HG03108 (cell line): ENCODE results near the gene DNAAF1.
"Not testable (repeated sequence)": the region's sequence is repeated elsewhere in the genome, so short reads cannot be mapped to it uniquely, and the experiment has no call there.

Source experiments
- ATAC-seq: cut with Tn5 transposase; IDR thresholded peaks from one replicate; pipeline ENCODE4 v1.9.1; 2021; ENCODE audit warnings: moderate library complexity; ENCODE audit not compliant: unreplicated experiment

Gene DNAAF1

DNA sequence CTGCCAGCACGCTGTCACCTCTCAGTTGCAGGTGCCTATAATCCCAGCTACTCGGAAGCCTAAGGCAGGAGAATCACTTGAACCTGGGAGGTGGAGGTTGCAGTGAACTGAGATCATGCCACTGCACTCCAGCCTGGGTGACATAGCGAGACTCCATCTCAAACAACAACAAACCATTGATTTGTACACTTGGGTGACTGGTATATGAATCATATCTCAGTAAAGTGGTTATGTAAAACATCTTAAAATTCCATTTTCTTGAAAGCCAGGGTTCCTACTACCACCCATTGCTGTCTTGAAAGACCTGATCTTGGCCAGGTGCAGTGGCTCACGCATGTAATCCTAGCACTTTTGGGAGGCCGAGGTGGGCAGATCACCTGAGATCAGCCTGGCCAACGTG, 60.0 kb downstream of the DNAAF1 start:
- not testable (repeated sequence) for ATAC-seq

DNA sequence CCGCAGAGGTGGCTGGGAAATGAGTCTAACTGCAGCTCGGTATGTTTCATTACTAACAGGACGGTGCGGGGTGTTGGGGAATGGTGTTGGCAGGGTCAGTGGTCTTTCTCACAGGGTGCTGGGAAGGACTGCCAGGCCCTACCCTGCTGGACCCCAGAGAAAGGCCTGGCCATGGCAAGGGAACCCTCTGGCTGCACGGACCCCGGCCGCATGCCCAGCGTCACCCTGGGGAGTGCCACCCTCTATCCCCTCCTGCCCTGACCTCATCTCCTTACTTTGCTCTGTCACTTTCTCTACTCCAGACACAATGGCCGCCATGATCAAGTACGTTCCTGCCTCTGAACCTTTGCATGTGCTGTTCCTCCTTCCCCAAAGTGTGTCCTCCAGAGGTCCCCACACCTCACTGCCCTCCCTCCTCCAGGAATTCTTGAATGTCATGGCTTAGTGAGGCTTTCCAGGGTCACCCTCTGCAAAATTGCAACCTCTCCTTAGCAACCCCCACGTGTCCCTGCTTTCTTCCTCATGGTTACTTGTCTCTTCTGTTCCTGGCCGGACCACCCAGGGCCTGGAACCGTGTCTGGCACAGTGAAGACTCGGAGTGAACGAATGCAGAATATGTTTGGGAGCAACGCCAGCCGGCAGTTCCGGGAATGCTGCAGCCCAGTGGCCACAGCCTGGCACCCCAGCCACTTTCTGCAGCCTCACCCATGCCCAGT, 61.0 kb downstream of the DNAAF1 start:
- no peak for ATAC-seq

DNA sequence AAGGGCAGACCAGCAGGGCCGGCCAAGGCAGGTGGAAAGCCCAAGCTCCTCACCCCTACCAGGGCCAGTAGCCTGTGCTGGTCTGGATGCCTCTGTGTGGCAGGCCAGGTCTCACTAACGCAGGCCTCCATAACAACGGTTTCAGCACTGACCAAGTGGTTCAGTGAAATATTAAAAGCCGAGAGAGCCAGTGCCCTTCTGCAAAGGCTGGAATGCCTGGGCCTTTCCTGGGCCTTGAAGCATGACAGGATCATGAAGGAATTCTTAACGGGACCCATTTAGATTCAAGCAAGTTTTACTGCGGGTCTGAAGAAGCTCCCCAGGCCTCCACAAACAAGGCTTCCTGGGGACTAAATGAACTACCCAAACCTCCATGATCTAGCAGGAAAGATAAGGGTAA, 62.1 kb downstream of the DNAAF1 start:
- ATAC-seq: no peak

DNA sequence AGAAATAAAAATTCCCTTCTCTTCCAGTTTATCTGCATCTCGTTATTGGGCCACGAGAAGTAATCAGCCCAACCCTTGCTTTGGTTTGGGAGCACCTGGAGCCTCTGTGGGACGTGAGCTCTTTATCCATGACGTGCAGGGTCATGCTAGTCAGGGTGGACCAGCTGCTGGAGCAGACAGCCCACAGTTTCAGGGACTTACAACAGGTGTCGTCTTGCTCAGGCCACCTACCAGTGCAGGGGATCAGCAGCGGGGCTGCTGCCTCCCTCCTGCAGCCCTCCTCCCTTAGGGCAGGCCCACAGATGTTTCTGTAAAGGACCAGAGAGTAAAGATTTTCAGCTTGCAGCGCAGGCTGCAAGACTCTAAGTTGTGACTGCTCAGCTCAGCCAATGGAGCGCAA, 62.8 kb downstream of the DNAAF1 start:
- no peak for ATAC-seq

DNA sequence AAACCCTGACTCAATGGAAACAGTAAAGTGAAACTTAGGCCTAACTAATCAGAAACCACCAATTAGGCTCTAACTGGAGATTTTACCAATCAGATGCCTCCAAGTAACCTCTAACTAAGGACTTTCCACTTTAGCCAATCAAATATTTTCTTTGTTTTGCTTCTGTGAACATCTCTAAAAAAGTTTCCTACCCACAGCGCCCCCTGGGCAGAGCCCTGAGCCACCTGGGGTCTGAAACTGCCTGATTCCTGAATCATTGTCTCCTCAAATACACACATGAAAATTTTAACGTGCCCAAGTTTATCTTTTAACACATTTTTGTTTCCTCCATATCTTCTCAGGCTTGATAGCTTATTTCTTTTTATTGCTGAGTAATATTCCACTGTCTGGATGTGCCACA, 64.9 kb downstream of the DNAAF1 start:
- no peak for ATAC-seq

DNA sequence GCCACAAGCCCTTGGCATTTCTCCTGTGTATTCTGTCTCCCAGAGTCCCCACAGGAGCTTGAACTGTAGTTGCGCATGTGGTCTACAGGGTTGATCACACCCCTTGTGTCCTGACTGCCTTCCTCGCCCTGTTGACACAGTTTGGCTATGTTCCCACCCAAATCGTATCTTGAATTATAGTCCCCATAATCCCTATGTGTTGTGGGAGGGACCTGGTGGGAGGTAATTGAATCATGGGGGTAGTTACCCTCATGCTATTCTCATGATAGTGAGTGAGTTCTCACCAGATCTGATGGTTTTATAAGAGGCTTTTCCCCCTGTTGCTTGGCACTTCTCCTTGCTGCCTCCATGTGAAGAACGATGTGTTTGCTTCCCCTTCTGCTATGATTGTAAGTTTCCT, 67.0 kb downstream of the DNAAF1 start:
- no peak for ATAC-seq

DNA sequence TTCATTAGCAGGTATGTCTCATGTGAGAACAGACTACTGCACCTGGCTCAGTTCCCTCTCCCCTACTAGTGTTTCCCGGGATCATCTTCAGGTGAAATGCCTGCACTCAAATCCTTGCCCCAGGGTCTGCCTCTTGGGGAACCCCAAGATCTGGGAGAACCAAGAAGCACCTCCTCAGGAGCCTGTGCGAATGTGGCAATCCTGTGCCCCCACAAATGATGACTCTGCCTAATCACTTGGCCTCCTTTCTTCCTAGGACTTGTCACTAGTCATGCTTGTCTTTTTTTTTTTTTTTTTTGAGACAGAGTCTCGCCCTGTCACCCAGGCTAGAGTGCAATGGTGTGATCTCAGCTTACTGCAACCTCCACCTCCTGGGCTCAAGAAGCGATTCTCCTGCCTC, 67.5 kb downstream of the DNAAF1 start:
- no peak for ATAC-seq

DNA sequence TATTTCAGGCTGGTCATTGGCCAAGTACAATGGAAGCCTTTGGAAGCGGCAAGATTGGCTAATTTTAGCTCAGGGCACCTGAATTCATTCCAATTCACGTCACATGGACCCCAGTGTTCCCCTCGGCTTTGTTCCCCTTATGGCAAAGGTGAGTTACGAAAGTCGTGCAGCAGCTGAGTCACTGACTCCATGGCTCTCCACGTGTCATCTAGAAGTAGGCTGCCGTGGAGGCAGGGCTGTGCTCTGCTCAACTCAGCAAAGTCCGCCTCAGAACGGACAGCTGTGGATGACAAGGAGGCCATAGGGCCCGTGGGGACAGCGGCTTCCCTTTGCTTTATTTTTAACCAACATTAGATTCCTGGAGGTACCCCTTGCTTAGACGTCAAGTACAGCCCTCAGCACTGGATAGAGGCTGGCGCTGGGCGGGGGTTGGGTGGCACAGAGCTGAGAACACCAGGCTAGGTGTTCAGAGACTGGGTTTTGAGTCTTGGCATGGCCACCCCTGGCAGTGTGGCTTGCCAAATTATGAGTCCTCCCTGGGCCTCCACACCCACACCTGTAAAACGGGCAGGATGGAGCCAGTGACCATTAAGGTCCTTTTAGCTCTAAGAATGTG, 69.5 kb downstream of the DNAAF1 start:
- no peak for ATAC-seq

DNA sequence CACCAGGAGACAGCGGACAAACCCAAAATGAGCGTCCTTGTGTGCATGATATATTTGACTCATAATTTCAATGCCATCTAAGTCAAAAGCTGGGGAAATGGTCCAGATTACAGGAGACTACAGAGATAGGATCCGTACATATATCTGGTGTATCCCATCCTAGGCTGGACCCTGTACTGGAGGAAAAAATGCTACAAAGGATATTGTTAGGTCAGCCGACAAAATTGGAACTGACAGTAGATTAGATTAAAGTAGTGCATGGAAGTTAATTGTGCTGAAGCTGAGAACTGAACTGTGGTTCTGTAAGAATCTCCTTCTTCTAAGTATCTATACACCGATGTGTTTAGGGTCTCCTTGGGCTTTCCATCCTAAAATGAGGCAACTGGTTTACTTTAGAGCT, 70.4 kb downstream of the DNAAF1 start:
- no peak for ATAC-seq

DNA sequence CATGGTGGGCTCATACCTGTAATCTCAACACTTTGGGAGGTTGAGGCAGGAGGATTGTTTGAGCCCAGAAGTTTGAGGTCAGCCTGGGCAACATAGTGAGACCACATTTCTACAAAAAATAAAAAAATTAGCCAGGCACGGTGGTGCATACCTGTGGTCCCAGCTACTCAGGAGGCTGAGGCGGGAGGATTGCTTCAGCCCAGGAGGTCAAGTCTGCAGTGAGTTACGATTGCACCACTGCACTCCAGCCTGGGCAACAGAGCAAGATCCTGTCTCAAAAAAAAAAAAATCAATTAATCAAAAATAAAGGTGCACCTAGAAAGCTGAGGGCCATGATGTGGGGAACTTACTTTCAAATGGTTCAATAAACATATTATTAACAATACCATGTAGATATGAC, 71.0 kb downstream of the DNAAF1 start:
- ATAC-seq: not testable (repeated sequence)

DNA sequence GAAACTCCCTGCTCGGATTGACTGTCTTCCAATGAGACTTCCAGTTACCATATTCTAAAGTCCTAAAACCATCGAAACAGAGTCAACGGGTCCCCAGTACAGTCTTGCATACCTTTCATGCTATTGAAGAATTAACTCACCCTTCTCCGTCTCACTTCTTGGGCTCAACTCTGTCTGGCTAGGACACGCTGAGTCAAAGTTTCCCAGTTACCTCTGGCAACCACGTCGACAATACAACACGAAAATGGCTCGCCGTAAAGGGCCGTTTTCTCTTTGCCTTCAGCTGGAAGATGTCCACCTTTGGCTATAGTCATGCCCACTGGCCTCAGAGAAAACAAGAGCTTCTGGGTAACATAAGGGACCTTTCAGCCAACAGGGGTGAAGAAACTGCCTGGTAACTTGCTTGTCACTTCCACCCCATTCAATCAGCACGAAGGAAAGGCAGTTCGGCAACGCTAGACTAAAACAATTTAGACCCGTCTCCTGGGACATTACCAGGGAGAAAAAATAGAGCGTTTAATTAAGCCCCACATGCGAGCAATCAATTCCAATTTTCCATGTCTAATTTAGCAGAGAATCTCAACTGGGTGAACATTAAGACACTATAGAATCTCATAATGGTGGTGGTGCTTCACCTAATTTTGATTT, 73.2 kb downstream of the DNAAF1 start:
- ATAC-seq: no peak

DNA sequence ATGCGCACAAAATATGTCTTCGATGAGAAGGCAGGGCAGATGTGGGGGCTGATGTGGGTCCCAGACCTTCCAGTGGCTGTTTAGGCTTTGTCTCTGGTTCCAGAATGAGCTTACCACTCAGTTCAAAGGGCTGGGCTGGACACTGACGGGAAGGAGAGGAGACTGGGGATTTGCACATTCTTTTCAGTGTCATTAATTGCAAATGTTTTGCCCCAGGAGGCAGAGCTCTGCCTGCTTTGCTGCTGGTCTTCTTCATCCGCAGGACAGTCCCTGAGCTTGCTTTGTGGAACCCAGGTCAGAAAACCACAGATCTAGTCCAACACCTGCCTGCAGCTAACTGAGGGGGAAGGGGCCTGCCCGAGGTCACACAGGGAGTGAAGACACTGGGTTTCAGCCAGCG, 73.8 kb downstream of the DNAAF1 start:
- ATAC-seq: no peak

DNA sequence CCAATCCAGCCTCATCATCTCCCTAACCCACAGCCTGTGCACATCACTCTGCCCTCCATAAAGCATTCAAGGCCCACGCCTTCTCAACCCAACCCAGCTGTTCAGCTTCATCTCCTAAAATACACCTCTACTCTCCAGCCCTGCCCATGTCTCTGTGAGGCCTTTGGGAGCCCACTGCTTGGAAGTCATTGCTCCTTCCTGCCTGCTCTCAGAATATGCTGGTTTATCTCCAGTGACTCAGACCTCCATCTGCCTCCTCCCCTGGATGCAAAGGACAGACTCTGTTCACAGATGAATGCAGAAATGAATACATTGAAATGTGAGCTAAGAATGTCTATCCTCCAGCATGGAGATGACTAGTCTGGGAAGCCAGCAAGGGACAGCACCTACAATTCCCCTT, 75.7 kb downstream of the DNAAF1 start:
- ATAC-seq: no peak

DNA sequence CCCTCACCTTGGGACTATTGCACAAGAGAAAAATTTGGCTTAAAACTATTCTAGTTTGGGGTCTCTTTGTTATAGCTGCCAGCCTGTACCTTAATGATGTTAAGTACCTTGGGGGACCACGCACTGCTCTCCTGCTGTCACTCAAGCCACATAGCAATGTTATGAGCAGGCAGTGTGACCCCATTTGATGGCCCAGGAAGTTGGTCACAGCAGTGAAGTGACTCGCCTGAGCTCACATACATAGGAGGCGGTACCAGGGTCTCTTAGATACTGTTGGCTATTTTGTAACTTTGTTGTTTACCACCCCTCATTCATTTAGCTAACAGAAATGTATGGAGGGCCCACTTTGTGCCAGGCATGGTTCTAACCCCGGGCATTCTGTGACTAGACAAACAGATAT, 78.3 kb downstream of the DNAAF1 start:
- no peak for ATAC-seq

DNA sequence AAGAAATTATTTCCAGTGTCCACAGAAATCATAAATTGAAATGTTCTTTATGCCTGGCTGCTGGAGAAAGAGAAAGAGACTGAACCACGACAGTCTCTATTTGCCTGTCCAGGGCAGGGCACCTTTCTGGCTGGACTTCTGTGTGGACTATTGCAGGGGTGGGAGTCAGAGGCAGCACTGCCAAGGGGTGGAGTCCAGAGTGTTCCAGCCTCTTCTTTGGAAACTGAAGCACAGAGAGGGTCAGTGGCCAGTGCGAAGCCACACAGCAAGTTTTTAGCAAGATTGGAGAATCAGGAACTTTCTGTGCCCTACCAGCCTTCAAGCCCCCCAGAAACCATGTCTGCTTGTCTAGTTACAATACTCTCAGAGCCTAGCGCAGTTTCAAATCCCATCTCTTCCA, 79.4 kb downstream of the DNAAF1 start:
- no peak for ATAC-seq

DNA sequence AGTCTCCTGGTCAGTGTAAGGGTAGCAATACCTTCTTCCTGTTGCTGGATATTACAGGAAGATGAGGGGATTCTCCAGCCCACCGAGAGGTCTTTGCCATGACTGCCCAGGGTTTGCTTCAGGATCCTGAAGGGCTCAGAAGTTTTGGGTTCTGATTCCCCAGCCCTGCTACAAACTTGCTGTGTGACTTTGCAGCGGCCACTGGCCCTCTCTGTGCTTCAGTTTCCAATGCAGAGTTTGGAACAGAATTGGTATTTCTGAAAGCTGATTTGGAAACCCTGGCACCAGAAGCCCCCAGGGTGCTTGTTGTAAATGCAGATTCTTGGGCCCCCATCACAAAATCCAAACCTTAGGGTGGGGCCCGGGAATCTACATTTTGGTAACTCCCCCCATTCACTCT, 80.0 kb downstream of the DNAAF1 start:
- ATAC-seq: no peak

DNA sequence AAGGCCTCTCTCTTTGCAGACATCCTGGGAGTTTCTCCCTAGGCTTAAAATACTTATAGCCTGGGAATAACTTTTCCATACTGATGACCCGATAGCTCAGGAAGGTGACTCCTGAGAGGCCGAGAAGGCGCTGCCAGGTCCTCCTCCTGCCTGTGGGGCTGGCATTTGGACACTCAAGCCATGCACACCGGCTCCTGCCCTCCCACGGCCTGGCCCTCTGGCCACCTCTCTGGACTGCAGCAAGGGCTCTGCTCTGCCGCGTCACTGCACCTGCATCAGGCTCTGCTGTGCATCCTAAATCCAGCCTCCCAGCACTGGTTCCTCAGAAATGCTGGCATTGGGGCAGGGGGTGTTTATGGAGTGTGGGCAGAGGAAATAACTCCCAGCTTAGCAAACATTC, 80.5 kb downstream of the DNAAF1 start:
- ATAC-seq: no peak

DNA sequence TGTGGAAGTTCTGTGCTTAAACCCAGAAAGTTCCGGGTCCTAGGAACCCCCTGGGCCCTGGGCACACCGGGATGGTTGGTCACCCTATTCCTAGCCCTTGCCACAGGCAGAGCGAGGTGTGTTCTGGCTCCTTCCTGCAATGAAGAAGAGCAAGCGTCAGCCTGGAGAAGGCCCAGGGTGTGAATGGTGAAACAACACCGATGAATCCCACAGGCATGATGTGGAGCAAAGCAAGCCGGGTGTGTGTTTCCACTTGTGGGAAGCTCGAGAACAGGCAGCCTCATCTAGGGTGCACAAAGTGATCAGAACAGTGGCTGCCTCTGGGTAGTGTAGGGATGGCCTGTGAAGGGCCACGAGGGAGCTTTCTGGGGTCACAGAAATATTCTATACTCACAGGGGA, 80.9 kb downstream of the DNAAF1 start:
- no peak for ATAC-seq
